DND-41 (cell line): ENCODE data around the gene MRPS35.

ENCODE experiments used
- ATAC-seq: fragments of 200-7000 bp; cut with Tn5 transposase; 3 replicates; pipeline ENCODE4 v1.9.1; 2021; ENCODE audit warnings: low read depth; ENCODE audit not compliant: insufficient read depth
- DNase-seq: peaks from one replicate; pipeline ENCODE4 v3.0.0-alpha.2; 2020
- H2AFZ ChIP-seq: 2 replicates; pipeline ENCODE4 v1.6.0; 2012; ENCODE audit warnings: low read depth, low read length
- H3K27ac ChIP-seq: 2 replicates; pipeline ENCODE4 v1.5.1; 2012; ENCODE audit warnings: low read length, inconsistent platforms
- H3K27me3 ChIP-seq: fragments of 200-600 bp; sonication (generic); 2 replicates; pipeline ENCODE4 v1.6.0; 2012; ENCODE audit warnings: low read length, mild to moderate bottlenecking, inconsistent platforms; ENCODE audit not compliant: insufficient read depth, poor library complexity
- H3K36me3 ChIP-seq: 2 replicates; pipeline ENCODE4 v1.5.1; 2012; ENCODE audit warnings: low read length, inconsistent platforms; ENCODE audit not compliant: insufficient read depth
- H3K4me1 ChIP-seq: 2 replicates; pipeline ENCODE4 v1.5.1; 2012; ENCODE audit warnings: mild to moderate bottlenecking, low read length; ENCODE audit not compliant: insufficient read depth
- H3K4me2 ChIP-seq: 2 replicates; pipeline ENCODE4 v1.6.0; 2012; ENCODE audit warnings: mild to moderate bottlenecking, moderate library complexity, low read length, inconsistent platforms; ENCODE audit not compliant: insufficient read depth
- H3K4me3 ChIP-seq, 2 experiments: fragments of 200-600 bp in 1 of 2; shearing (Covaris generic) in 1 of 2; 2 replicates each; pipeline ENCODE4 v1.5.1; 2012 to 2016; ENCODE audit warnings: inconsistent platforms in 2 of 2, low read length in 2 of 2, mild to moderate bottlenecking in 2 of 2, low read depth in 1 of 2, moderate library complexity in 1 of 2
- H3K79me2 ChIP-seq: 2 replicates; pipeline ENCODE4 v1.6.0; 2012; ENCODE audit warnings: low read length, inconsistent platforms; ENCODE audit not compliant: insufficient read depth
- H3K9ac ChIP-seq: 2 replicates; pipeline ENCODE4 v1.6.0; 2012; ENCODE audit warnings: low read depth, mild to moderate bottlenecking, inconsistent platforms, low read length, moderate library complexity
- H3K9me3 ChIP-seq: 2 replicates; pipeline ENCODE4 v1.5.1; 2012; ENCODE audit warnings: low read length, moderate library complexity, mild to moderate bottlenecking, inconsistent platforms; ENCODE audit not compliant: insufficient read depth, severe bottlenecking
- H4K20me1 ChIP-seq: 2 replicates; pipeline ENCODE4 v1.6.0; 2012; ENCODE audit warnings: low read length; ENCODE audit not compliant: insufficient read depth
- EZH2 ChIP-seq: IDR thresholded peaks from 3 replicates; pipeline ENCODE4 v1.6.1; 2012; ENCODE audit warnings: borderline replicate concordance, low read depth, mild to moderate bottlenecking, moderate library complexity, low read length, inconsistent platforms; ENCODE audit not compliant: severe bottlenecking
- TF ChIP-seq, protein P1 (sequence below): IDR thresholded peaks from 2 replicates; pipeline ENCODE4 v1.5.1; 2012; ENCODE audit warnings: borderline replicate concordance, low read length, moderate library complexity, mild to moderate bottlenecking; ENCODE audit not compliant: poor library complexity, severe bottlenecking; ENCODE audit errors: extremely low read depth

MRPS35 gene

DNA sequence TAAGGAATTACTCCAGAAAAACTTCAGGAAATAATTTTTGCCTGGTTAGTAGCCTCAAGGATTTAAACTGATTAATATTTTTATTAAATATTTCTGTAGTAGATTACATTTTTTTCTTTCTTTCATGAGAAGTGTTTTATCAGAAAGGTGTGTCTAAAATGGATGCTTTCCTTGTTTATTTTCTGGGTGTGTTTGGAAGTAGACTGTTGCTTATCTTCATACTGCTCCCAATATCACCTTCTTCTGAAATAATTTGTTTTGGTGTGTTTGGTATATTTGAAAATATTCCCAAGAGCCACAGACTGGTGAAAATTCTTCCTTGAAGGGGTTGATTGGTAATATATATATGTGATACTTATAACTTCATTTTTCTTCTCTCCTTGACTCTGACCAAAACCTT, 24.5 kb upstream of the MRPS35 start:
- Histone ChIP-seq H3K4me3 (no peak overlapping the region), H3K9ac (no peak overlapping the region), H3K9me3 (no peaks in the 10 kb centered on the region), H3K27me3 (no peaks in the 10 kb centered on the region), H3K36me3 (no peaks in the 10 kb centered on the region), H3K79me2 (no peaks in the 10 kb centered on the region), H3K4me1 (no peaks in the 10 kb centered on the region), H3K27ac (no peak overlapping the region), H3K4me2 (no peak overlapping the region), H4K20me1 (no peaks in the 10 kb centered on the region), H2AFZ (no peak overlapping the region)
- TF ChIP-seq EZH2, result no peak
- DNase-seq, result no peak
- no peak for ATAC-seq

DNA sequence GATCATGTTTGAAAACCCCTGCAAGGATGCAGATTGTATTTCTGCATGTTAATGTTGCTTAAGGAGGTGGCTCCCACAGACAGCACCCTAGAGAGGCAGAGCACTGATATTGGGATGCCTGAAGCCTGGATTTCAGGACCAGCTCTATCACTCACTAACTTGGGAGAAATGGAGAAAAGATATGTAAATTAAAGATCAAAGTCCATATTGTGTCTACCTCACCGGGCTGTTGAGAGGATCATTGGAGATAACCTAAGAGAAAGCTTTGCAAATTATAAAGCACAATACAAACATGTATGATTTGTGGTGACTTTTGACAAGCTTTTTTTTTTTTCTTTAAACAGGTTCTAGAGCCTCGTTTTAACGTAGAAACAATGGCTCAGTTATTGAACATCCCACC, 22.0 kb upstream of the MRPS35 start:
- no peaks in the 10 kb centered on the region for H3K79me2 ChIP-seq
- H2AFZ ChIP-seq, result no peak overlapping the region
- H3K4me3 ChIP-seq, result no peak overlapping the region
- no peak overlapping the region for H3K4me2 ChIP-seq
- H3K27me3 ChIP-seq, result no peaks in the 10 kb centered on the region
- H3K36me3 ChIP-seq, result no peaks in the 10 kb centered on the region
- H3K9me3 ChIP-seq, result no peaks in the 10 kb centered on the region
- ATAC-seq (no peak), DNase-seq (no peak)
- TF ChIP-seq, protein P1, sequence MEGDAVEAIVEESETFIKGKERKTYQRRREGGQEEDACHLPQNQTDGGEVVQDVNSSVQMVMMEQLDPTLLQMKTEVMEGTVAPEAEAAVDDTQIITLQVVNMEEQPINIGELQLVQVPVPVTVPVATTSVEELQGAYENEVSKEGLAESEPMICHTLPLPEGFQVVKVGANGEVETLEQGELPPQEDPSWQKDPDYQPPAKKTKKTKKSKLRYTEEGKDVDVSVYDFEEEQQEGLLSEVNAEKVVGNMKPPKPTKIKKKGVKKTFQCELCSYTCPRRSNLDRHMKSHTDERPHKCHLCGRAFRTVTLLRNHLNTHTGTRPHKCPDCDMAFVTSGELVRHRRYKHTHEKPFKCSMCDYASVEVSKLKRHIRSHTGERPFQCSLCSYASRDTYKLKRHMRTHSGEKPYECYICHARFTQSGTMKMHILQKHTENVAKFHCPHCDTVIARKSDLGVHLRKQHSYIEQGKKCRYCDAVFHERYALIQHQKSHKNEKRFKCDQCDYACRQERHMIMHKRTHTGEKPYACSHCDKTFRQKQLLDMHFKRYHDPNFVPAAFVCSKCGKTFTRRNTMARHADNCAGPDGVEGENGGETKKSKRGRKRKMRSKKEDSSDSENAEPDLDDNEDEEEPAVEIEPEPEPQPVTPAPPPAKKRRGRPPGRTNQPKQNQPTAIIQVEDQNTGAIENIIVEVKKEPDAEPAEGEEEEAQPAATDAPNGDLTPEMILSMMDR, result no peak
- no peak for TF ChIP-seq EZH2
- H4K20me1 ChIP-seq, result no peaks in the 10 kb centered on the region
- H3K4me1 ChIP-seq, result no peaks in the 10 kb centered on the region
- no peak overlapping the region for H3K9ac ChIP-seq
- H3K27ac ChIP-seq, result no peak overlapping the region

- Histone ChIP-seq H3K79me2 (no peaks in the 10 kb centered on the region), H3K36me3 (no peaks in the 10 kb centered on the region), H3K4me1 (no peaks in the 10 kb centered on the region), H3K9me3 (no peaks in the 10 kb centered on the region), H3K27ac (no peak overlapping the region), H3K9ac (no peak overlapping the region), H3K4me3 (no peak overlapping the region), H3K27me3 (no peaks in the 10 kb centered on the region), H4K20me1 (no peaks in the 10 kb centered on the region), H2AFZ (no peak overlapping the region), H3K4me2 (no peak overlapping the region)
- TF ChIP-seq EZH2, result no peak
- TF ChIP-seq, protein P1, result no peak
- ATAC-seq, result no peak
- no peak for DNase-seq
These were observed 21.0 kb upstream of the MRPS35 start for GRCh38 chr12:27689558-27690180.

GRCh38 chr12:27693403-27693802, 17.2 kb upstream of the MRPS35 start:
- Histone ChIP-seq H2AFZ (no peak overlapping the region), H3K4me2 (no peak overlapping the region), H3K4me1 (no peaks in the 10 kb centered on the region), H4K20me1 (no peaks in the 10 kb centered on the region), H3K79me2 (no peaks in the 10 kb centered on the region), H3K4me3 (no peak overlapping the region), H3K9me3 (no peaks in the 10 kb centered on the region), H3K27me3 (no peaks in the 10 kb centered on the region), H3K36me3 (no peaks in the 10 kb centered on the region), H3K27ac (no peak overlapping the region), H3K9ac (no peak overlapping the region)
- DNase-seq, result no peak
- no peak for ATAC-seq
- TF ChIP-seq EZH2, result no peak
- TF ChIP-seq, protein P1, result no peak
